ENCODE measurements around the gene ERBB4.

Gene ERBB4

DNA sequence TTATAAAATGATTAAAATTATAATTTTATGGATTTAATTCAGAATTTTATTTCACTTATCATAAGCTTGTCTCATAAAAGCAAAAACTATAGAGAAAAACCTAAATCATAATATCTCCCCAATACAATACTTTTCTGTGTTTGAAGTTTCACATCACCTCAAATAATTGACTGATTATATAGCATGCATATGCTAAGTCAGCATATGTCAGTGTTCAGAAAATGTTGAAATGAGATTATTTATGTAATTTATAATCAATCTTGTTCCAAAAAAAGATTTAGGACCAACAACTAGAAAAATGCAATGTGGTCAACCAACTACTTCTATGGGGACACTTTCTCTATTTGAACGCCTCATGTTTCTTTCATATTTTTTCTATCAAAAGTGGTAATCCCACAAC is 1079.6 kb downstream of the ERBB4 start:
- no peak for DNase-seq (ENCODE audit: low read depth)

GRCh38 chr2:211457325-211457724 is 1081.3 kb downstream of the ERBB4 start:
- DNase-seq (ENCODE audit: low read depth) = no peak

- no peak for DNase-seq (ENCODE audit: low read depth)
Measured at GRCh38 chr2:211455216-211455841, 1083.3 kb downstream of the ERBB4 start.

DNA sequence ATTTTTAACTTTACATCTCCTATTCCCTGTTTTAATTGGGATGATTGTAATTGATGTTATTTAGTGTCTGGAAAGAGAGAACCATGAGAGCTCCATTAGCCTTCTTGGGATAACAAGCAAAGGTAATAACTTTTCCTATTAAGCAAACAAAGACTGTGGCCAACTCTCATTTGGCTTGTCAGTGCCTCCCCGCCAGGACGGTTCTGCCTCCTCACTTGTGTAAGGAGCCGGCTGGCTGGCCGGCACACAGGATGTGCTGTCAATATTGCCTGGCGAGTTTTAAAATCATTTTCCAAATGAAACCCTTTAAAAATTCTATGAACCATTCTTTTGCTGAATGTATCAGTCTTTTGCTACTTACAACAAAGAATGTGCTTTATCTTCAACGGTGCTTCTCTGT is 1083.9 kb downstream of the ERBB4 start:
- DNase-seq (ENCODE audit: low read depth) = no peak

- no peak for DNase-seq (ENCODE audit: low read depth)
Measured at GRCh38 chr2:211453311-211453887, 1085.2 kb downstream of the ERBB4 start.

- DNase-seq (ENCODE audit: low read depth) = no peak
Measured at GRCh38 chr2:211451642-211452041, 1087.0 kb downstream of the ERBB4 start.

DNA sequence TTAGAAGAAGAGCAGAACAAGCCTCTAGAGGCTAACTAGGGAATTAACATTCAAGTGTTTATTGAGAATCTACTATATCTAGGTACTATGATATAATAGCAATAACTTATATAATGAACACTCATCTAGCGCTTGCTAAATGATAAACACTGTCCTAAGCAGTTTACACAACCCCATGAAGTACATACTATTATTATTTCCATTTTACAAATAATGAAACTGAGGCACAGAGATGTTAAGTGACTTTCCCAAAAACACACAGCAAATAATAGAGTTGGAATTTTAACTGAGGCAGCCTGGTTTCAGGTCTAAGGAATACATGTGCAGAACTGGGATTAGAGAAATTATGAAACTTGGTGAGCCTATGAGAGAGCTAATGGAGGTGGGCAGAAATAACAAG is 1088.8 kb downstream of the ERBB4 start:
- DNase-seq (ENCODE audit: low read depth) = no peak

GRCh38 chr2:211447548-211447947 is 1091.1 kb downstream of the ERBB4 start:
- DNase-seq (ENCODE audit: low read depth) = no peak

- DNase-seq (ENCODE audit: low read depth) = no peak
Measured at GRCh38 chr2:211440107-211440506, 1098.5 kb downstream of the ERBB4 start.

DNA sequence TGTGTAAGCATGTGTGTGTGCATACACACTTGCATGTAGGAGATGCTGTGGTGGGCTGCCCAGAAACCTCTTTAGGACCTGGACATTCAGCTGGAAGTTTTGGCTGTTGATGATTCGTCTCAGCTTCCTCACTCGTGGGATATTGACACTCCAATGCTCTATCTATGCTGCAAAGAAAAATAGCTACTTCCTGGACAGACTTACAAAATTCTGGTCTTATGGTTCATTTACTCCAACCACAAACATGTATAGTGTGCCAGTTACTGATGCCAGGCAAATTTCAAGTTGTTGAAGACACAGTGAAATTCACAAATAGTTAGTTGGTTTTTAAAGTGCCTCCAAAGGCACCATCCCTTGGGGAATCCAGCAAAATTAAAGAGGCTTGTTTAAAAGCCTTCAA is 1099.6 kb downstream of the ERBB4 start:
- no peak for DNase-seq (ENCODE audit: low read depth)

DNA sequence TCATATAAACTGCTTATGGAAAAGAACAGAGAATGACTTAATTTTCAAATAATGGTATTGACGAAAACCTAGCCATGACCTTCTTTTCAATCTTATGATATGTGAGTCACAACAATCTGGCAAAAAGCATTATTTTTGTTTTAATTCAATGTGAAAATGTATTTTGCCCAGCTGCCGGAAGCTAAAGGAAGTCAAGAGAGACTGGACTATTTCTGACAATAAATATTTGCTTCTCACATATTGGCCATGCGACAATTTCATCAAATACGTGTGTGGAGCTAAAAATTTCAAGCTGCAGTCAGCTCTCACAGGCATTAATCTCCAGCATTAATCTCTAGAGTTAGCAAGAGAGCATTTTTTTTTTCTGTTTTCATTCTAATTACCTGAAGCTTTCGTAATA is 1101.2 kb downstream of the ERBB4 start:
- no peak for DNase-seq (ENCODE audit: low read depth)

GRCh38 chr2:211436182-211436581 is 1102.4 kb downstream of the ERBB4 start:
- no peak for DNase-seq (ENCODE audit: low read depth)

- DNase-seq (ENCODE audit: low read depth) = no peak
Measured at GRCh38 chr2:211435331-211435730, 1103.3 kb downstream of the ERBB4 start.

DNA sequence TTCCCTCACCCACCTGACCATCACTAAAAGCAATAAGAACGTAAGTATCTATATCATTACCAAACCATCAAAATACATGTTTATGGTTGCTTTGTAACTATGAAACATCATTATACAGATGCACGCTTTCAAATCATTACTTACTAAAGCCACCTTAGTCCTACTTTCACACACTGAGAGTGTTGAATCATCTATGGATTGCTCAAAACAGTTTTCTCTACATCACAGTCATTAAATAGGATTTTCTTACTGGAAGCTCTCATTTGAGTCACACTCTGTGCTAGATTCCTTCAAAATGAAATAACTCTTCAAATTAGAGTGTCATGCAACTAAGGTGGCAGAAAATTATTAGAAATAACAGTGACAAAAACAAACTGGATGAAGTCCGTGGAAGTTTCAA is 1103.8 kb downstream of the ERBB4 start:
- no peak for DNase-seq (ENCODE audit: low read depth)

DNA sequence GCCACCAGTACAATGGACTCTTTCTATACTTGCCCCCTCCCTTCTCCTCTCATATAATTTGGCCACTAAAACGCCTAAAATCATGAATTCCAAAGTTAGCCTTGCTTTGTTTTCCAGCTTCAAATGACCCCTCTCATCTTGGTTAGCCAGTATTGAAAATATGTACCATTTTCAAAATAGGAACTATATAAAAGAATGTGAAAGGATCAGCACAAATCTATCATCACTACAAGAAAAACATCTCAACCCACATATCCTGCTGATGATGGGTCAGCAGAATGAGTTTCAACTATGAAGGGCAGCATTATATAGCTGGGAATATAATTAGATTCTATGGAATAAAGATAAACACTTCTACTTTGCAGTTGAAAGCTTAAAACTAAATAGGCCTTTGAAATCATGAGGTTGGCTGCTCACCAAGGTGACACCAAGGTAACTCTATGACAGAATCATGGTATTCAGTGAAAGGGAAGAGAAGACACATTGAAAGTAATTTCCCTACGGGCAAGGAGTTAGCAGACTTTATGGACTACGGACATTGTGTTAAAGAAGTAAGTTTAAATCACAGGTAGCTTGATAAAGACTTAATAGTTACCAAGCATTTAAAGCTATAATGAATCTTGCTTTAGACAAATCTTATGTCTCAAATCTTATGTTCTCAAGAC is 1109.2 kb downstream of the ERBB4 start:
- DNase-seq (ENCODE audit: low read depth) = no peak

DNA sequence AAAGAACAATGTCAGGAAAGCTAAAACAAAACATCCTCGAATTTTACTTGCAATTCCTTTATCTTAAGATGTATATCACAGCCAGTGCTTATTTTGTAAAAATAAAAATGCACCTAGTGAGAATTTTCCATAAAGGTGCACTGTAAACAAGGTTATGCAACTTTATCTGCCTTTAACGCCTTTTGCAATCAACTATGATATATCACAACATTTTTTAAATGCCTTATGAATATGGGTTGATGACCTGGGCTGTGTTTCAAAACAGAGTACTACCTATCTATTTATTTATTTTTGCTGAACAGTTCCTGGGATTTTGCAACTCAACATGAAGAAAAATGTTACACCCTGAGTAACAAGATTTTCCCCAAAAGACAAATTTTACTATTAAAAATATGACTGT is 1112.4 kb downstream of the ERBB4 start:
- no peak for DNase-seq (ENCODE audit: low read depth)

- no peak for DNase-seq (ENCODE audit: low read depth)
Measured at GRCh38 chr2:211423018-211423417, 1115.6 kb downstream of the ERBB4 start.

DNA sequence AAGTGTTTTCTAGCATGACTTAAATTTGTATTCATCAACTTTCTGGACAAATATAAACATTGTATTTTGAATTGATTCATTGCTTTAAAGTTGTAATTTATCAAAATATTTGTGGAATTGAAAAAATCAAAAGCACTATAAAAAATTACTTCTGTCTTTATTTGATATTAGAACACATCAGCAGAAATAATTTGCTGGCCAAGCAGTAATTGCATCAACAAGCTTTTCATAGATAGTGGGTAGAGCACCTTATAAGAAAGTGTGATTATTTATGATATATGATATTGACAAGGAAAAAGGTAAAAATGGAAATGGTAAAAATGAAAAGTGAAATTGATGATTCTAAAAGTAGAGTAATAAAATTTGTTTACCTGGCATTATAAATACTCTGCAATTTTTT is 1121.1 kb downstream of the ERBB4 start:
- DNase-seq (ENCODE audit: low read depth) = no peak

- DNase-seq (ENCODE audit: low read depth) = no peak
Measured at GRCh38 chr2:211416373-211416772, 1122.2 kb downstream of the ERBB4 start.

GRCh38 chr2:211413746-211414145 is 1124.9 kb downstream of the ERBB4 start:
- no peak for DNase-seq (ENCODE audit: low read depth)

DNA sequence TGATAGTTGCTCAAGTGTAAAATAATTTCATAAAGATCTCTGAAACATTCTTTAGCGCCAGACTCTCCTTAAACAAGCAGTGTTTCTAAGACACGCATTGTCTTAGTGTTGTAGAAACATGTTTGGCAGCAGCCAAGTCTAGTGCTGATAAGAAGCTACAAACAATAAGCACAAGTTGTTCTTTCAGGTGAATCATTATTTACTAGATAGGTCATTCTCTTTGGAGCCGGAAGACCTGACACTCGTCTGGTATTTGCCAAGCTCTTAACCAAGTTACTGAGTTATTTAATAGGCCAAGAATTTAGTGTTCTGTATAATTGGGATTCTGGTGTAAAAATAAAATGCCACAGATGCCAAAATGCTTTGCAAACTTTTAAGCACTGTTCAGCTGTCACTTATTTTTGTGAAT is 1130.1 kb downstream of the ERBB4 start:
- no peak for DNase-seq (ENCODE audit: low read depth)

- no peak for DNase-seq (ENCODE audit: low read depth)
Measured at GRCh38 chr2:211407076-211407475, 1131.5 kb downstream of the ERBB4 start.

DNA sequence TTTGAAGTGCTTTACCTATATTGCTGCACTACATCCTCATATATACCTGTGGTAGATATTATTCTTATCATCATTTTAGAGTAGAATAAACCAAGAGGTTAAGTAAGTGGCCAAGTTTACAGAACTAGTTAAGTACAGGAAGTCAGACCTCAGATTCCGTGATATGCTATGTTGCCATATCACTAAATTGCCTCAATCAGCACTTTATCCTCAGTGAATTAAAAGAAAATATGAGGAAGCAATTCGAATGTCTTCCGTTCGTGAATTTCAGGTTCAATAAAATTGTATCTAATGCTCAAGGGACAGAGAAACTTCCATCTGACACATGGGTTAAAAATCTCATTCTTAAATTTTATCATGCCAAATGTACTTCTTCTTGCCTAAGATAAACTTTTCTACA is 1133.6 kb downstream of the ERBB4 start:
- no peak for DNase-seq (ENCODE audit: low read depth)

- DNase-seq (ENCODE audit: low read depth) = no peak
Measured at GRCh38 chr2:211404098-211404497, 1134.5 kb downstream of the ERBB4 start.
